SU-DHL-6 (cell line): ENCODE data around the gene CSNK2B.

Experiments used
- H2AFZ ChIP-seq: fragments of 200-600 bp; sonication (generic); 2 replicates; pipeline ENCODE4 v1.6.1; 2014; ENCODE audit warnings: low read depth, mild to moderate bottlenecking, moderate library complexity, mixed read lengths, antibody characterized with exemption, low read length; ENCODE audit not compliant: severe bottlenecking
- H3F3A ChIP-seq: fragments of 200-600 bp; shearing (Covaris generic); 2 replicates; pipeline ENCODE4 v1.6.0; 2016; ENCODE audit warnings: antibody characterized with exemption, mild to moderate bottlenecking; ENCODE audit not compliant: insufficient read depth
- H3K27ac ChIP-seq: fragments of 200-600 bp; sonication (generic); 2 replicates; pipeline ENCODE4 v1.5.1; 2016; ENCODE audit warnings: low read depth, mild to moderate bottlenecking, low read length, moderate library complexity, mixed read lengths
- H3K27me3 ChIP-seq: fragments of 200-600 bp; sonication (generic), shearing (Covaris generic); 2 replicates; pipeline ENCODE4 v1.6.0; 2014; ENCODE audit warnings: mild to moderate bottlenecking, low read length
- H3K36me3 ChIP-seq: fragments of 200-600 bp; sonication (generic); 2 replicates; pipeline ENCODE4 v1.6.1; 2014; ENCODE audit warnings: mild to moderate bottlenecking, low read length, mixed read lengths
- H3K4me2 ChIP-seq: fragments of 300-600, 200-600 bp; shearing (Covaris generic), sonication (generic); 2 replicates; pipeline ENCODE4 v1.6.0; 2014; ENCODE audit warnings: low read length, low read depth, mild to moderate bottlenecking; ENCODE audit not compliant: poor library complexity, severe bottlenecking
- H3K4me3 ChIP-seq: fragments of 200-600 bp; sonication (generic); 2 replicates; pipeline ENCODE4 v1.5.1; 2014; ENCODE audit warnings: antibody characterized with exemption, low read length, mild to moderate bottlenecking, mixed read lengths; ENCODE audit not compliant: insufficient read depth, poor library complexity, severe bottlenecking
- H3K79me2 ChIP-seq: fragments of 200-600 bp; sonication (generic); 2 replicates; pipeline ENCODE4 v1.6.1; 2014; ENCODE audit warnings: mild to moderate bottlenecking, low read length, moderate library complexity; ENCODE audit not compliant: insufficient read depth
- H3K9ac ChIP-seq: fragments of 200-600 bp; sonication (generic); 2 replicates; pipeline ENCODE4 v1.7.0; 2014; ENCODE audit warnings: mild to moderate bottlenecking, low read length
- H3K9me2 ChIP-seq: fragments of 200-600 bp; sonication (generic); replicated peaks from 2 replicates; pipeline ENCODE4 v1.6.1; 2014; ENCODE audit warnings: low read length; ENCODE audit not compliant: insufficient read depth
- H3K9me3 ChIP-seq: fragments of 200-600 bp; sonication (generic); 2 replicates; pipeline ENCODE4 v1.6.1; 2014; ENCODE audit warnings: low read length, mixed read lengths; ENCODE audit not compliant: insufficient read depth
- H4K20me1 ChIP-seq: fragments of 200-600 bp; sonication (generic); 2 replicates; pipeline ENCODE4 v1.6.1; 2014; ENCODE audit warnings: low read depth, mild to moderate bottlenecking, antibody characterized with exemption, low read length, moderate library complexity, mixed read lengths
- CTCF ChIP-seq: fragments of 200-600 bp; sonication (generic); IDR thresholded peaks from one replicate; pipeline ENCODE4 v1.5.1; 2017; ENCODE audit warnings: antibody characterized with exemption, mild to moderate bottlenecking, low read length, moderate library complexity; ENCODE audit not compliant: insufficient read depth, poor library complexity, severe bottlenecking
- EZH2phosphoT487 ChIP-seq: fragments of 200-600 bp; sonication (generic), shearing (Covaris generic); conservative IDR thresholded peaks from 2 replicates; pipeline ENCODE4 v1.6.1; 2018; ENCODE audit warnings: mild to moderate bottlenecking, antibody characterized with exemption, low read length, moderate library complexity, mixed read lengths

Gene CSNK2B

GRCh38 chr6:31713991-31714684 lies 48.3 kb downstream of the CSNK2B start:
- no peak overlapping the region for H3K27ac ChIP-seq
- TF ChIP-seq CTCF (no peak), EZH2phosphoT487 (no peak)
- H3F3A ChIP-seq, result no peaks in the 10 kb centered on the region
- no peaks in the 10 kb centered on the region for H3K79me2 ChIP-seq
- H3K4me3 ChIP-seq, result no peak overlapping the region
- H2AFZ ChIP-seq, result no peak overlapping the region
- H3K36me3 ChIP-seq, result no peaks in the 10 kb centered on the region
- no peak overlapping the region for H3K9ac ChIP-seq
- no peaks in the 10 kb centered on the region for H4K20me1 ChIP-seq
- H3K4me2 ChIP-seq, result no peak overlapping the region
- H3K27me3 ChIP-seq, result no peaks in the 10 kb centered on the region
- no peaks in the 10 kb centered on the region for H3K9me3 ChIP-seq
- H3K9me2 ChIP-seq, result no peaks in the 10 kb centered on the region

- Histone ChIP-seq H3K9me2 (no peaks in the 10 kb centered on the region), H3K27me3 (no peaks in the 10 kb centered on the region), H3K9ac (no peak within 1 kb of the TSS), H3K4me2 (no peak within 1 kb of the TSS), H3K27ac (no peak within 1 kb of the TSS), H3K4me3 (no peak within 1 kb of the TSS), H3K9me3 (no peaks in the 10 kb centered on the region), H2AFZ (no peak within 1 kb of the TSS), H3K79me2 (no peaks in the 10 kb centered on the region), H4K20me1 (no peaks in the 10 kb centered on the region), H3F3A (no peaks in the 10 kb centered on the region), H3K36me3 (no peaks in the 10 kb centered on the region)
- no peak for TF ChIP-seq CTCF
These were observed 49.4 kb downstream of the CSNK2B start, which contains the start of gene LY6G6D for GRCh38 chr6:31715022-31715958. Gene LY6G6D (plus strand): TSS chr6:31715348. CDS start chr6:31715356, 8 bp downstream.

- no peaks in the 10 kb centered on the region for H3K9me3 ChIP-seq
- H3F3A ChIP-seq, result no peaks in the 10 kb centered on the region
- H3K79me2 ChIP-seq, result no peaks in the 10 kb centered on the region
- H3K27ac ChIP-seq, result no peak overlapping the region
- H3K36me3 ChIP-seq, result no peaks in the 10 kb centered on the region
- H3K27me3 ChIP-seq, result no peaks in the 10 kb centered on the region
- H3K9me2 ChIP-seq, result no peaks in the 10 kb centered on the region
- H3K4me2 ChIP-seq, result no peak overlapping the region
- no peak overlapping the region for H3K9ac ChIP-seq
- TF ChIP-seq CTCF (no peak), EZH2phosphoT487 (no peak)
- H4K20me1 ChIP-seq, result no peaks in the 10 kb centered on the region
- no peak overlapping the region for H3K4me3 ChIP-seq
- no peak overlapping the region for H2AFZ ChIP-seq
These were observed 51.8 kb downstream of the CSNK2B start for GRCh38 chr6:31717499-31718222.
